ENCODE measurements around the gene CDRT15L2. TPM values are rescaled to one million over a fixed set of nuclear protein-coding genes. Genes with fewer than 3 reads are reported as not detected.
"Not testable (repeated sequence)": the region's sequence is repeated elsewhere in the genome, so short reads cannot be mapped to it uniquely, and the experiment has no call there.

CDRT15L2 gene
- polyA plus RNA-seq, 3 donors: not detected

DNA sequence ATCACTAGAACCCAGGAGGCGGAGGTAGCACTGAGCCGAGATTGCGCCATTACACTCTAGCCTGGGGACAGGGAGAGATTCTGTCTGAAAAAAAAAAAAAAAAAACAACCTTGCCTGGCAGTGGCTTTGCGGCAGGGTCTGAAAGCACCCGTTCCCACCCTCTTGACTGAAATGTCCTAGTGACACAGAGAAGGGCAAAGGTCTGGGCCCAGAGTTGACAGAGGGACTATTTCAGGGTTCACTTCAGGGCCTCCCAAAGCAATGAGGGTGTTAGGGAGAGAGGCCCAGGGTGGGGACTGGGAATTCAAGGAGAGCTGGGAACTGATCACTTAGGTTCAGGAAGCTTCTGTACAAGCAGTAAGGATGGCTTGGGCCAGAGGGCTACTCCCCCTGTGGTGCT lies 13.8 kb upstream of the CDRT15L2 start:
- no peak for DNase-seq
- peaks cover 2% of the 10 kb centered on the region for H3K4me1 Mint-ChIP-seq
- no peak overlapping the region for H3K4me3 ChIP-seq (replicated peaks in 1 of 3; ENCODE audit: low read depth in 2 of 3, low read length in 3 of 3)
- intact Hi-C loops (cut with micrococcal nuclease): no loop called here
- WGBS (ENCODE audit: insufficient coverage): 92% methylated on average over 3 of the region's 5 CpGs
- no peak overlapping the region for H3K27ac Mint-ChIP-seq
- no peaks in the 10 kb centered on the region for H3K9me3 ChIP-seq (replicated peaks in 1 of 2; ENCODE audit: control insufficient read depth in 1 of 2, insufficient read depth in 1 of 2, low read length in 2 of 2)
- no peaks in the 10 kb centered on the region for H3K27me3 ChIP-seq (ENCODE audit: control insufficient read depth in 2 of 2, insufficient read depth in 2 of 2, low read length in 2 of 2)
- no peaks in the 10 kb centered on the region for H3K79me2 ChIP-seq (ENCODE audit: insufficient read depth, low read length)
- H3K36me3 ChIP-seq (replicated peaks in 1 of 2; ENCODE audit: control insufficient read depth in 1 of 2, insufficient read depth in 2 of 2, low read length in 2 of 2): no peaks in the 10 kb centered on the region
- H3K4me1 ChIP-seq (ENCODE audit: control insufficient read depth in 1 of 2, insufficient read depth in 2 of 2, low read length in 2 of 2): no peaks in the 10 kb centered on the region
- peaks cover 0 to 4% (median 3%) of the 10 kb centered on the region in 7 donors for H3K9me3 Mint-ChIP-seq
- H3K9ac ChIP-seq (ENCODE audit: insufficient read depth, low read length, poor library complexity, severe bottlenecking): no peak overlapping the region
- no peak overlapping the region for H3K4me2 ChIP-seq (replicated peaks; ENCODE audit: extremely low read depth, low read length, poor library complexity, severe bottlenecking)
- H3K27me3 Mint-ChIP-seq (ENCODE audit: low read depth in 3 of 3): peaks cover 3 to 11% (median 4%) of the 10 kb centered on the region in 3 donors
- H2AFZ ChIP-seq (ENCODE audit: insufficient read depth, low read depth, low read length, poor library complexity, severe bottlenecking): no peak overlapping the region
- H3K36me3 Mint-ChIP-seq: no peaks in the 10 kb centered on the region
- TF ChIP-seq, protein P1, sequence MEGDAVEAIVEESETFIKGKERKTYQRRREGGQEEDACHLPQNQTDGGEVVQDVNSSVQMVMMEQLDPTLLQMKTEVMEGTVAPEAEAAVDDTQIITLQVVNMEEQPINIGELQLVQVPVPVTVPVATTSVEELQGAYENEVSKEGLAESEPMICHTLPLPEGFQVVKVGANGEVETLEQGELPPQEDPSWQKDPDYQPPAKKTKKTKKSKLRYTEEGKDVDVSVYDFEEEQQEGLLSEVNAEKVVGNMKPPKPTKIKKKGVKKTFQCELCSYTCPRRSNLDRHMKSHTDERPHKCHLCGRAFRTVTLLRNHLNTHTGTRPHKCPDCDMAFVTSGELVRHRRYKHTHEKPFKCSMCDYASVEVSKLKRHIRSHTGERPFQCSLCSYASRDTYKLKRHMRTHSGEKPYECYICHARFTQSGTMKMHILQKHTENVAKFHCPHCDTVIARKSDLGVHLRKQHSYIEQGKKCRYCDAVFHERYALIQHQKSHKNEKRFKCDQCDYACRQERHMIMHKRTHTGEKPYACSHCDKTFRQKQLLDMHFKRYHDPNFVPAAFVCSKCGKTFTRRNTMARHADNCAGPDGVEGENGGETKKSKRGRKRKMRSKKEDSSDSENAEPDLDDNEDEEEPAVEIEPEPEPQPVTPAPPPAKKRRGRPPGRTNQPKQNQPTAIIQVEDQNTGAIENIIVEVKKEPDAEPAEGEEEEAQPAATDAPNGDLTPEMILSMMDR (IDR thresholded peaks at IDR 0.05): no peak
- H4K20me1 ChIP-seq (ENCODE audit: insufficient read depth, low read length): no peaks in the 10 kb centered on the region
- H3K27ac ChIP-seq (ENCODE audit: low read depth in 1 of 2, low read length in 2 of 2): no peak overlapping the region
- no peak overlapping the region for H3K4me3 Mint-ChIP-seq

DNA sequence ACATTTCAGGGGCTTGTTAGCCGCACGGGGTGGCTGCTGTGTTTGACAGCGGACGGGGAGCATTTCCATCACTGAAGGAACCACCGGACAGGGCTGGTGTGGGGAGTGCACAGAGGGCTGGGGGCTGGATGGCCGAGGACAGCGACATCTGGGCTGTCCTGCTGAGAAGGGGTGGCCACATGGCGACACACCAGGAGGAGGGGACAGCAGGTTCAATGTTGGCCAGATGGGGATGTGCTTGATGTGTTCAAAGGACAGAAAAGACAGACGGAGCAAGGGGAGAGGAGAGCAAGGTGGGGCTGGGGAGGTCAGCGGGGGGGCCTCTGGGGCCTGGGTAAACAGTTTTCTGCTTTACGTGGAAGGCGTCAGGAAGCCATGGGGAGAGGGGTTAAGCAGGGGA lies 12.8 kb upstream of the CDRT15L2 start:
- DNase-seq; H3K4me2 ChIP-seq (replicated peaks; ENCODE audit: extremely low read depth, low read length, poor library complexity, severe bottlenecking); H4K20me1 ChIP-seq (ENCODE audit: insufficient read depth, low read length); intact Hi-C loops (cut with micrococcal nuclease); H3K27me3 Mint-ChIP-seq (ENCODE audit: low read depth in 3 of 3); H3K4me3 Mint-ChIP-seq; H3K4me1 Mint-ChIP-seq; H2AFZ ChIP-seq (ENCODE audit: insufficient read depth, low read depth, low read length, poor library complexity, severe bottlenecking); H3K4me1 ChIP-seq (ENCODE audit: control insufficient read depth in 1 of 2, insufficient read depth in 2 of 2, low read length in 2 of 2); H3K27ac ChIP-seq (ENCODE audit: low read depth in 1 of 2, low read length in 2 of 2); H3K4me3 ChIP-seq (replicated peaks in 1 of 3; ENCODE audit: low read depth in 2 of 3, low read length in 3 of 3); H3K27me3 ChIP-seq (ENCODE audit: control insufficient read depth in 2 of 2, insufficient read depth in 2 of 2, low read length in 2 of 2); H3K9me3 ChIP-seq (replicated peaks in 1 of 2; ENCODE audit: control insufficient read depth in 1 of 2, insufficient read depth in 1 of 2, low read length in 2 of 2); H3K9ac ChIP-seq (ENCODE audit: insufficient read depth, low read length, poor library complexity, severe bottlenecking); H3K9me3 Mint-ChIP-seq; H3K36me3 ChIP-seq (replicated peaks in 1 of 2; ENCODE audit: control insufficient read depth in 1 of 2, insufficient read depth in 2 of 2, low read length in 2 of 2); H3K79me2 ChIP-seq (ENCODE audit: insufficient read depth, low read length); H3K36me3 Mint-ChIP-seq: not testable (repeated sequence)
- 92% methylated on average over 6 of the region's 12 CpGs for WGBS (ENCODE audit: insufficient coverage)
- peak overlapping the region in 1 of 7 donors; percentile 34 for H3K27ac Mint-ChIP-seq

DNA sequence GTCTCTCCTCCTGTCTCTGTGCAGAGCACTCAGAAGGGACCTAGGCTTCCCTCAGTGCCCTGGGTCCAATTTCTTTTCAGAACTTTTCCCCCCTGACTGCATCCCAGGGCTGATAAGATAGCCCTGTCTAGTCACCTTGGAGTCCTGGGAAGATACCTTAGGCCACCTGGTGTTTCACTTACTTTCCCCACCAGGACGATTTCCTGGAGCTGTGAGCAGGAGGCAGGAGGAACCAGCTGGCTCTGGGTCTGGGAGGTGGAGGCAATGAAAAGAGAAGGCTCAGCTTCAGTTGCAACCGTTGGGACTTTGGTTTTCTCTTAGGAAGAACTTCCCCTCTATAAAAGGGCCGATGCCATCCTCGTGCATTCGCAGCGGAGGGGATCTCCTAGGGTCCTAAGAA lies 12.1 kb upstream of the CDRT15L2 start:
- H3K36me3 Mint-ChIP-seq; H2AFZ ChIP-seq (ENCODE audit: insufficient read depth, low read depth, low read length, poor library complexity, severe bottlenecking); intact Hi-C loops (cut with micrococcal nuclease); DNase-seq; H3K27me3 ChIP-seq (ENCODE audit: control insufficient read depth in 2 of 2, insufficient read depth in 2 of 2, low read length in 2 of 2); H3K79me2 ChIP-seq (ENCODE audit: insufficient read depth, low read length); H3K4me1 Mint-ChIP-seq; H3K4me1 ChIP-seq (ENCODE audit: control insufficient read depth in 1 of 2, insufficient read depth in 2 of 2, low read length in 2 of 2); H3K4me3 Mint-ChIP-seq; H3K4me2 ChIP-seq (replicated peaks; ENCODE audit: extremely low read depth, low read length, poor library complexity, severe bottlenecking); H3K9me3 Mint-ChIP-seq; H3K9ac ChIP-seq (ENCODE audit: insufficient read depth, low read length, poor library complexity, severe bottlenecking); H3K9me3 ChIP-seq (replicated peaks in 1 of 2; ENCODE audit: control insufficient read depth in 1 of 2, insufficient read depth in 1 of 2, low read length in 2 of 2); H3K4me3 ChIP-seq (replicated peaks in 1 of 3; ENCODE audit: low read depth in 2 of 3, low read length in 3 of 3); H3K27me3 Mint-ChIP-seq (ENCODE audit: low read depth in 3 of 3); H3K36me3 ChIP-seq (replicated peaks in 1 of 2; ENCODE audit: control insufficient read depth in 1 of 2, insufficient read depth in 2 of 2, low read length in 2 of 2); H3K27ac Mint-ChIP-seq; H4K20me1 ChIP-seq (ENCODE audit: insufficient read depth, low read length); H3K27ac ChIP-seq (ENCODE audit: low read depth in 1 of 2, low read length in 2 of 2): not testable (repeated sequence)
- WGBS (ENCODE audit: insufficient coverage): no CpG with 5 or more reads among the region's 6 CpGs

DNA sequence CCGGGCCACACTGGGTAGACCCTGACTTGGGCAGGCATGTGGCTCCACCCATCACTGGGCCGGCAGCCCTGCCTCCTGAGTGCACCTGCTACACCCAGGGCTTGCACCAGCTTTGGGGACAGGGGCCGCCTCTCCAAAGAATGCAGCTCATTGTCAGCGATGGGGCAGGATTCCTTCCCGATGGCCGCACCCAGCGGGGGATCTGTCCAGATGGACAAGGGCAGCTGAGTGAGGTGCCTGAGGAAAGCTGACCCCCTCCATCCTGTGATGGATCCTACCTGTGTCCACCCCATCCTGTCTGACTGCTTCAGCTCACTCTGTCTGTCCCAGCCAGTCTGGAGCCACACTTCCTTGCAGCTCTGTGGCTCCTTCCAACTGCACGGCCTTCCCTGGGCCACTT lies 10.9 kb upstream of the CDRT15L2 start:
- H3K27ac ChIP-seq (ENCODE audit: low read depth in 1 of 2, low read length in 2 of 2); H3K27ac Mint-ChIP-seq; intact Hi-C loops (cut with micrococcal nuclease); H3K79me2 ChIP-seq (ENCODE audit: insufficient read depth, low read length); H3K36me3 ChIP-seq (replicated peaks in 1 of 2; ENCODE audit: control insufficient read depth in 1 of 2, insufficient read depth in 2 of 2, low read length in 2 of 2); H3K4me1 ChIP-seq (ENCODE audit: control insufficient read depth in 1 of 2, insufficient read depth in 2 of 2, low read length in 2 of 2); H3K36me3 Mint-ChIP-seq; H3K27me3 Mint-ChIP-seq (ENCODE audit: low read depth in 3 of 3); H3K4me1 Mint-ChIP-seq; H3K4me3 Mint-ChIP-seq; H4K20me1 ChIP-seq (ENCODE audit: insufficient read depth, low read length); H3K4me2 ChIP-seq (replicated peaks; ENCODE audit: extremely low read depth, low read length, poor library complexity, severe bottlenecking); H3K9me3 ChIP-seq (replicated peaks in 1 of 2; ENCODE audit: control insufficient read depth in 1 of 2, insufficient read depth in 1 of 2, low read length in 2 of 2); H3K27me3 ChIP-seq (ENCODE audit: control insufficient read depth in 2 of 2, insufficient read depth in 2 of 2, low read length in 2 of 2); H3K4me3 ChIP-seq (replicated peaks in 1 of 3; ENCODE audit: low read depth in 2 of 3, low read length in 3 of 3); H2AFZ ChIP-seq (ENCODE audit: insufficient read depth, low read depth, low read length, poor library complexity, severe bottlenecking); H3K9ac ChIP-seq (ENCODE audit: insufficient read depth, low read length, poor library complexity, severe bottlenecking); H3K9me3 Mint-ChIP-seq; DNase-seq: not testable (repeated sequence)
- 85% methylated on average over 8 of the region's 8 CpGs for WGBS (ENCODE audit: insufficient coverage)
